ENCODE measurements around the gene LRP3. TPM values are rescaled to one million over a fixed set of nuclear protein-coding genes. Genes with fewer than 3 reads are reported as not detected.

The LRP3 gene
- total RNA-seq, 1 experiment from 2014 or later, result 29.0 TPM

DNA sequence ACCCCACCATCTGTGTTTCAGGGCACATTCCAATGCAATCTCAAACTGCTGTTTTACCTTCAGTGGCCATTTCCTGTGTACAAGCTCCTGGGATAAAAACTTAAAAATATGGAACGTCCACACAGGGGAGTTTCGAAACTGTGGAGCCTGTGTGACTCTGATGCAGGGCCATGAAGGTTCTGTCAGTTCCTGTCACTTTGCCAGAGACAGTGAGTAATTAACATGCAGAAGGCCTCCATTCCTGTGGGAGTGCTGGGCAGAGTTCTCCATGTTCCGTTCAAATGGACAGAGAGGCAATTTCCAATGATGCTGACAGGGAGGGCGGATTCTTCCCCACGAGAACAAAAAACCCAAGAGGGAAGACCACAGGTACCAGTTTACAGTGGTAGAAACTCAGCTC, 37.8 kb upstream of the LRP3 start:
- Histone ChIP-seq H3K9ac (ENCODE audit: low read length) (no peak overlapping the region), H3K27me3 (ENCODE audit: insufficient read depth, low read length) (no peaks in the 10 kb centered on the region), H3K4me3 (replicated peaks in 1 of 2; ENCODE audit: low read depth in 1 of 2, low read length in 2 of 2) (no peak overlapping the region), H3K4me1 (ENCODE audit: control insufficient read depth in 1 of 2, insufficient read depth in 2 of 2, low read length in 2 of 2) (no peaks in the 10 kb centered on the region), H3K79me2 (ENCODE audit: insufficient read depth, low read length) (no peaks in the 10 kb centered on the region), H3K4me2 (ENCODE audit: low read length) (no peak overlapping the region), H3K9me3 (ENCODE audit: control insufficient read depth in 1 of 2, insufficient read depth in 1 of 2, low read depth in 1 of 2, low read length in 2 of 2) (no peaks in the 10 kb centered on the region), H3K27ac (ENCODE audit: low read depth, low read length) (no peak overlapping the region), H4K20me1 (ENCODE audit: insufficient read depth) (no peaks in the 10 kb centered on the region), H3K9me2 (ENCODE audit: insufficient read depth) (no peaks in the 10 kb centered on the region), H2AFZ (ENCODE audit: low read depth, low read length, poor library complexity, severe bottlenecking) (no peak overlapping the region), H3K36me3 (ENCODE audit: control insufficient read depth in 1 of 2, insufficient read depth in 2 of 2, low read length in 2 of 2) (no peaks in the 10 kb centered on the region)
- TF ChIP-seq ELF1 (IDR thresholded peaks at IDR 0.05; ENCODE audit: borderline replicate concordance, low read depth) (no peak), EZH2 (IDR thresholded peaks at IDR 0.05) (no peak), TCF7L2 (IDR thresholded peaks at IDR 0.05; ENCODE audit: borderline replicate concordance, extremely low read depth, insufficient read depth, insufficient read length) (no peak), FOSL1 (IDR thresholded peaks at IDR 0.05; ENCODE audit: low read depth) (no peak), POLR2A (IDR thresholded peaks at IDR 0.05; ENCODE audit: borderline replicate concordance, extremely low read depth, insufficient read depth, insufficient read length) (no peak), SRF (IDR thresholded peaks at IDR 0.05; ENCODE audit: low read depth) (no peak), ZFX (IDR thresholded peaks at IDR 0.05) (no peak)
- TF ChIP-seq, protein P1, sequence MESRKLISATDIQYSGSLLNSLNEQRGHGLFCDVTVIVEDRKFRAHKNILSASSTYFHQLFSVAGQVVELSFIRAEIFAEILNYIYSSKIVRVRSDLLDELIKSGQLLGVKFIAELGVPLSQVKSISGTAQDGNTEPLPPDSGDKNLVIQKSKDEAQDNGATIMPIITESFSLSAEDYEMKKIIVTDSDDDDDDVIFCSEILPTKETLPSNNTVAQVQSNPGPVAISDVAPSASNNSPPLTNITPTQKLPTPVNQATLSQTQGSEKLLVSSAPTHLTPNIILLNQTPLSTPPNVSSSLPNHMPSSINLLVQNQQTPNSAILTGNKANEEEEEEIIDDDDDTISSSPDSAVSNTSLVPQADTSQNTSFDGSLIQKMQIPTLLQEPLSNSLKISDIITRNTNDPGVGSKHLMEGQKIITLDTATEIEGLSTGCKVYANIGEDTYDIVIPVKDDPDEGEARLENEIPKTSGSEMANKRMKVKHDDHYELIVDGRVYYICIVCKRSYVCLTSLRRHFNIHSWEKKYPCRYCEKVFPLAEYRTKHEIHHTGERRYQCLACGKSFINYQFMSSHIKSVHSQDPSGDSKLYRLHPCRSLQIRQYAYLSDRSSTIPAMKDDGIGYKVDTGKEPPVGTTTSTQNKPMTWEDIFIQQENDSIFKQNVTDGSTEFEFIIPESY (IDR thresholded peaks at IDR 0.05; ENCODE audit: extremely low read depth, insufficient replicate concordance, low read length), result no peak
- ChIA-PET CTCF (interaction anchor here (1.3 kb wide), 1 partner anchor 20 kb away, joined by 4 read pairs; no protein-coding TSS in a partner anchor), RAD21 (ENCODE audit: low non-redundant PET in 1 of 2, low total read pairs in 2 of 2, uncharacterized antibody in 2 of 2, unreplicated experiment in 2 of 2) (no interaction called here), POLR2A (no interaction called here)
- ATAC-seq (no peak), DNase-seq (ENCODE audit: low read depth, low spot score) (no peak)
- no TSS peak for BruUV-seq (replicated peaks)
- intact Hi-C loops (cut with micrococcal nuclease), result no loop called here

DNA sequence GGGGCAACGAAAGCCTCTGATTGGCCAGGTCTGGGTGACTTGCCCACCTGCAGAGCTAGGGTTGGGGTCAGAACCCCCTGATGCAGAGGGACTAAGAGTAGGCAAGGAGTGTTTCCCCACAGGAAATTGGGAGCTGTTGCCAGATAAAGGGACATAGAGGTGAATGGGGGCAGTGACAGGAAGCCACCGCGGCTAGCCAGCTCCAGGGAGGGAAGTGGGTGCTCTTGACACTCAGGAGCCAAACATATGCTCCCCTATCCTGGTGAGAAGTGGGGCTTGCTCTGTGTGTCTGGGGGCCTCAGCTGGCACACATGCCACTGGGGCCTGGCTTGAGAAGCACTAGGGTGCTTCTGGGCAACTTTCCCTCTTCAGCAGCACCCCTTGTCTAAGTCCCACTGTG, 36.2 kb upstream of the LRP3 start:
- POLR2A ChIA-PET, result no interaction called here
- RAD21 ChIA-PET (ENCODE audit: low non-redundant PET in 1 of 2, low total read pairs in 2 of 2, uncharacterized antibody in 2 of 2, unreplicated experiment in 2 of 2), result no interaction called here
- no peaks in the 10 kb centered on the region for H3K79me2 ChIP-seq (ENCODE audit: insufficient read depth, low read length)
- H3K4me1 ChIP-seq (ENCODE audit: control insufficient read depth in 1 of 2, insufficient read depth in 2 of 2, low read length in 2 of 2), result no peaks in the 10 kb centered on the region
- no peak overlapping the region for H3K27ac ChIP-seq (ENCODE audit: low read depth, low read length)
- TF ChIP-seq, protein P2, sequence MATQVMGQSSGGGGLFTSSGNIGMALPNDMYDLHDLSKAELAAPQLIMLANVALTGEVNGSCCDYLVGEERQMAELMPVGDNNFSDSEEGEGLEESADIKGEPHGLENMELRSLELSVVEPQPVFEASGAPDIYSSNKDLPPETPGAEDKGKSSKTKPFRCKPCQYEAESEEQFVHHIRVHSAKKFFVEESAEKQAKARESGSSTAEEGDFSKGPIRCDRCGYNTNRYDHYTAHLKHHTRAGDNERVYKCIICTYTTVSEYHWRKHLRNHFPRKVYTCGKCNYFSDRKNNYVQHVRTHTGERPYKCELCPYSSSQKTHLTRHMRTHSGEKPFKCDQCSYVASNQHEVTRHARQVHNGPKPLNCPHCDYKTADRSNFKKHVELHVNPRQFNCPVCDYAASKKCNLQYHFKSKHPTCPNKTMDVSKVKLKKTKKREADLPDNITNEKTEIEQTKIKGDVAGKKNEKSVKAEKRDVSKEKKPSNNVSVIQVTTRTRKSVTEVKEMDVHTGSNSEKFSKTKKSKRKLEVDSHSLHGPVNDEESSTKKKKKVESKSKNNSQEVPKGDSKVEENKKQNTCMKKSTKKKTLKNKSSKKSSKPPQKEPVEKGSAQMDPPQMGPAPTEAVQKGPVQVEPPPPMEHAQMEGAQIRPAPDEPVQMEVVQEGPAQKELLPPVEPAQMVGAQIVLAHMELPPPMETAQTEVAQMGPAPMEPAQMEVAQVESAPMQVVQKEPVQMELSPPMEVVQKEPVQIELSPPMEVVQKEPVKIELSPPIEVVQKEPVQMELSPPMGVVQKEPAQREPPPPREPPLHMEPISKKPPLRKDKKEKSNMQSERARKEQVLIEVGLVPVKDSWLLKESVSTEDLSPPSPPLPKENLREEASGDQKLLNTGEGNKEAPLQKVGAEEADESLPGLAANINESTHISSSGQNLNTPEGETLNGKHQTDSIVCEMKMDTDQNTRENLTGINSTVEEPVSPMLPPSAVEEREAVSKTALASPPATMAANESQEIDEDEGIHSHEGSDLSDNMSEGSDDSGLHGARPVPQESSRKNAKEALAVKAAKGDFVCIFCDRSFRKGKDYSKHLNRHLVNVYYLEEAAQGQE (IDR thresholded peaks at IDR 0.05; ENCODE audit: low read depth), result no peak
- TF ChIP-seq CEBPB (IDR thresholded peaks at IDR 0.05; ENCODE audit: low read depth), result no peak
- TF ChIP-seq, protein P3, sequence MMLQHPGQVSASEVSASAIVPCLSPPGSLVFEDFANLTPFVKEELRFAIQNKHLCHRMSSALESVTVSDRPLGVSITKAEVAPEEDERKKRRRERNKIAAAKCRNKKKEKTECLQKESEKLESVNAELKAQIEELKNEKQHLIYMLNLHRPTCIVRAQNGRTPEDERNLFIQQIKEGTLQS (IDR thresholded peaks at IDR 0.05), result no peak
- no peak for TF ChIP-seq SRF (IDR thresholded peaks at IDR 0.05; ENCODE audit: low read depth)
- TF ChIP-seq EZH2 (IDR thresholded peaks at IDR 0.05), result no peak
- no peaks in the 10 kb centered on the region for H3K9me2 ChIP-seq (ENCODE audit: insufficient read depth)
- H3K9ac ChIP-seq (ENCODE audit: low read length), result no peak overlapping the region
- H3K27me3 ChIP-seq (ENCODE audit: insufficient read depth, low read length), result no peaks in the 10 kb centered on the region
- H4K20me1 ChIP-seq (ENCODE audit: insufficient read depth), result no peaks in the 10 kb centered on the region
- ATAC-seq (no peak), DNase-seq (ENCODE audit: low read depth, low spot score) (no peak)
- no peak overlapping the region for H3K4me3 ChIP-seq (replicated peaks in 1 of 2; ENCODE audit: low read depth in 1 of 2, low read length in 2 of 2)
- intact Hi-C loops (cut with micrococcal nuclease), result no loop called here
- no peak overlapping the region for H3K4me2 ChIP-seq (ENCODE audit: low read length)
- CTCF ChIA-PET, result no interaction called here
- no peaks in the 10 kb centered on the region for H3K9me3 ChIP-seq (ENCODE audit: control insufficient read depth in 1 of 2, insufficient read depth in 1 of 2, low read depth in 1 of 2, low read length in 2 of 2)
- no peaks in the 10 kb centered on the region for H3K36me3 ChIP-seq (ENCODE audit: control insufficient read depth in 1 of 2, insufficient read depth in 2 of 2, low read length in 2 of 2)
- BruUV-seq (replicated peaks), result no TSS peak
- no peak overlapping the region for H2AFZ ChIP-seq (ENCODE audit: low read depth, low read length, poor library complexity, severe bottlenecking)

Data from HCT116 (cell line).